GM19240 (cell line): ENCODE data around the gene OMA1.

ENCODE experiments used
- DNase-seq: peaks from one replicate; pipeline ENCODE4 v3.0.0; 2011; ENCODE audit warnings: low spot score; ENCODE audit not compliant: insufficient read length

OMA1 gene

DNA sequence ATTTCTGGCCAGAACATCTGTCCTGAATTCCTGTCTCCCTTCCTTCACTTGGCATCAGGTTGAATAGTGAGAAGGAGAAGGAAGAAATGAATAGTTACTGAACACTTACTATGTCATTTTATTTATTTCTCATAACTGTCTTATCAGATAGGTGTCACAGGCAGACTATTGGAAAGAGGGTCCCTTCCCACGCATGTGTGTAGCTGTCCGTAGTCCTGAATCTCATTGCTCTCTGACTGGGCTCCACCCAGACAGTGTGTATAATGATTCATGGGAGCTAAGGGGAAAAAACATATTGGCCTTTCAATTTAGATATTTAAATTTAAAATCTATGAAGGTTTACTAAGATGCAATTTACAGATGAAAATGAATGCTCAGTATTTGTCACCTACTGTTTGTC lies 86.1 kb downstream of the OMA1 start:
- no peak for DNase-seq

DNA sequence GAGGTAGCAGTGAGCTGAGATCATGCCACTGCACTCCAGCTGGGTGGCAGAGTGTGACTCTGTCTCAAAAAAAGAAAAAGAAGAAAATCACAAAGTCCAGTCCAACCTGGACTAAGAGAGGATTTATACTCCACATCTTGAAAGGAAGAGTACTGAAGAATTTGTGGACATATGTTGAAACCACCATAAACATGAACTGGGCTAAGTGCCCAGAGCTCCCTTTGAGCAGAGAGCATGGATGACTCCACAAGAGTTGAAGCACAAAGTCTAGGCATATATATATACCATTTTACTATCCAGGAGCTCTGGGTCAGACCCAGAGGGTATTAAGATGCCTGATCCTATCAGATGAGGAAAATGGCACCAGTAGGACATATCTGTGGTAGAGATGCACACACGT lies 86.6 kb downstream of the OMA1 start:
- DNase-seq = no peak

DNA sequence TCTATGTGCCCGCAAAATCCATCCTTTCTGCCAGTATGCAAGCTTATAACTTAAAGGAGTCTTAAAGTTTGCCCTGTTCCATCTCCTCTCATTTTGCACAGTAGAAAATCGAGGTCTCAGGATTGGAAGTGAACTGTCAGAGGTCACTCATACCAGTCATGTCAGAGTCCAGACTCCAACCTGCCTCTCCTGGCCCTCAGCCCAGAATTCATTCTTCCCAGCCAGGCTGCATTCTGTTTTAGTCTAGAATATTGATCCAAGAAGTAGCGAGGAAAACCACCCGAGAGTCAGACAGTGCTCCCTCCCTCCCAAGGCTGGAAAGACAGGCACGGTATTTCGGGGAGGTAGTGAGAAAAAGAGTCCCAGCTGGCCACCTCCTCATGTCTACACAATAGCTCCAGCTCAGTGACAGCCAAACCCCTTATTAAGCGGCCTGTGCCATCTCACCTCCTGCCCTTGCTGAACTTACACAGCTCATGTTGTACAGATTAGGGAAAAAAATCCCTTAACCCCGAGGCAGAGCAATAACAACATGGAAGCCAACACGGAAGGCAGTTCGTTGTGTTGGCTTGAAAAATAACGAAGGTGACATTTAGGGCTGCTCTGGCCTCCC lies 89.4 kb downstream of the OMA1 start:
- no peak for DNase-seq

DNA sequence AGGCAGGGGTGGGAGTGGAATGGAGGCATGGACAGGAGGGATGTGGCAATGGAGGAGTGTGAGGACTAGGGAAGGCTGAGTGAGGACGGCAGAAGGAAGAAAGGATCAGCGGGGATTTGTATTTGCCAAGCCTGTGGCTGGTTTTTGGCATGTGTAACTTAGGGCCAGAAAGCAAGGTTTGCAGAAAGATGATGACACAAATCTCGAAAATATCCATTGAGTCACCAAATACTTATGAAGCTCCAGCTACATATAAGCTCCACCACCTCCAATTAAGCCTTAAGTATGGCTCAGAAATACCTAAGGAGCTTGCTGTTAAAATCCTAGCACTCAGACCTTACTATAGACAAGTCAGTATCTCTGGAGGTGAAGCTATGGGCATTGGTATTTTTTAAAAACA lies 90.1 kb downstream of the OMA1 start:
- no peak for DNase-seq

DNA sequence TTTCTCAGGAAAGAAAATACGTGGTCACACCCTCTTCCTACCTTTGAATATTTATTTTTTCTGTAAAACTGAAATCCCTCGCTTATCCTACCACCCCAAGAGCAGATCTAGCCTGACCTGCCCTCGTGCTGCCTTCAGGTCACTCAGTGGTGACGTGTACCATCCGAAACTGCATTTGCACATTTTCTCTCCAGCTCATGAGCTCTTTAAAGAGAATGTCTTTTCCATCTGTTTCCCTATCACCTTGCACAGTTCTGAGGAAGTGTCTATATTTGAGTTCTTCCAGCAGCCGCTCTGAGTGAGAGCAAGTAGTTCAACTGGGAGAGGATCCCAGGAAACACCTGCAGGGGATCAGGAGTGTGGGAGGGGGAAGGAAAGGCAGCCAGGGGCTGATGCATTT lies 91.7 kb downstream of the OMA1 start:
- no peak for DNase-seq

DNA sequence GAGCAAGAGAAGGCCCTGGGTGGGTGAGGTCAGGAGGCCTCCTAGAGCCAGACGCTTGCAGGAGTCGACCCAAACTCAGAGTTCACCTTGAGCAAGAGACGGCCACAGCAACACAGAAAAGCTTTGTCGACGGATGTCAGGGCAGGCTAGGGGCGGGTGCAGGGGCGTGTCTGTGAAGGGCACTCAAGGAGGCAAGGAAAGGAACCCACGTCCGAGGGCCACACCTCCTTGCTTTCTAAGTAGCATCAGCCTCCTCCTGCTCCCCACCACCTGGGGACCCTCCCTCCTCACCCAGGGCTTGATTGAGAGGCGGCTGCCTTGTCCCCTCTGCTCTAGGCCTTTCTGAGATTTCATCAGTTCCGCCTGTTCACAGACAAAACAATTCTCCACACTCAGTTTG lies 92.1 kb downstream of the OMA1 start:
- no peak for DNase-seq

DNA sequence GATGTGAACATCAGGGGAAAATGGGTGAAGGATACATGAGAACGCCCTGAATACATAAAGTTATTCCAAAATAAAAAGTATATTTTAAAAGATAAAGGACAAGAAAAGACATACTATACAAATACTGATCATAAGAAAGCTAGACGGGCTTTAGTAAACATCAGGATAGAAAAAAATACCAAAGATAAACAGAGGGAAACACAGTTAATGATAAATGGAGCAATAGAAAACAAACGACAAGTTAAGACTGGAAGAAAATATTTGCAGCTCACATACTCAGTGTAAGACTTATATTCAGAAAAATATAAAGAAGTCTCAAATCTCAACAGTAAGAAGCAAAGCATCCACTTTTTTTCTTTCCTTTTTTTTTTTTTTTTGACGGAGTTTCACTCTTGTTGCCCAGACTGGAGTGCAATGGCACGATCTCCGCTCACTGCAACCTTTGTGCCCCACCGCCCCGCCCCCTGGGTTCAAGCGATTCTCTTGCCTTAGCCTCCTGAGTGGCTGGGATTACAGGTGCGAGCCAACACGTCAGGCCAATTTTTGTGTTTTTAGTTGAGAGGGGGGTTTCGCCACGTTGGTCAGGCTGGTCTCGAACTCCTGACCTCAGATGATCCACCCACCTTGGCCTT lies 94.8 kb downstream of the OMA1 start:
- no peak for DNase-seq

DNA sequence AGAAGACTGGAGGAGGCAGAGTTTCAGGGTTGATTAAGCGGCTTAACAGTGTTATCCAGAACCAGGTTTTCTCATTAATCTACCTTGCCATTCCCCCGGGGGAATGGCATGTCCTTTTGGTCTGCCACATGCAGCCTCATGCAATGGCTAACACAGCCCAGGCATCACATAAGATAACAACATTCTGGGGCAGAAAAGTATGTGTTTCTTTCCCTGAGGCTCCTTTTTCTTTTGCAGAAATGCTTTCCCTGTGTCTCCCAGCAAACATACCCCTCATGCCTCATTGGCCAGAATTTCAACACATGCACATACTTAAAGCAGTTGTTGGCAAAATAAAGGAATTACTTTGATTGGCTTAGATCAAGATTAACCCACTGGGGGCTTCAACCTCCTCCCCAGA lies 98.6 kb downstream of the OMA1 start:
- DNase-seq = no peak

DNA sequence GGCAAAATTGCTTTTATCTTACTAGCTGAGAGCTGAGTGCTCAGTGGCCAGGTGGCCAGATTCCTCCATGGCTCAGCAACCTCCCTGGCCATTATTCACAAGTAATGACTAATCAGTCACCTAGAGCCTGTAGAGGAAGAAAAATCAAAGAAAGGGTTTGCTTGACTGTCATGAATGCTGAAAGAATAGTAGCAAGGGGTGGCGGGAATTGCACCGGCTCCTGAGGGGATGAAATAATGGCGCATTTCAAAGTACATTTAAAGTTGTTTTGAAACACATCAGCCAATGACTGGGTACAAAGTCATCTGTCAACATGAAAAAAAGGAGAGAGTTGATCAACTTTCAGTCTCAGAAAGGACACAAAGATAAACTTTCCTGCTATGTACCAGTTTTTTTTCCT lies 99.5 kb downstream of the OMA1 start:
- no peak for DNase-seq

DNA sequence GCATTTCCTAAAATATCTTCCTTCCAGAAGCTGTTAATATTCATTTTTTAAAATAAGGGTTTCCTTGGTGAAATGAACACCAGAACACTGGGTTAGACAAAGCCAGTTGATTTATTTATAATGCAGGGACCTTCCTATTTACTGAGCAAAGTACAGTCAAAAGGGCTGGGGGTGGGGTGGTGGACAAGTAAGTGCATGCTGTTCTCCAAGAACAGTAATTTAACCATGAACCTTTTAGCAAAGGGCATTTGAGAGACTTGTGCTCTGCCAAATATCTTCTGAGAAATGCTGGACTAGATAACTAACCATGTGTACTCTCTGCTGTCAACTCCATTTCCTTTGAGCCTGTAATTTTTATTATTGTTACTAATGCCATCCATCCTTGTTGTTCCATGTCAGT lies 100.2 kb downstream of the OMA1 start:
- DNase-seq = no peak

DNA sequence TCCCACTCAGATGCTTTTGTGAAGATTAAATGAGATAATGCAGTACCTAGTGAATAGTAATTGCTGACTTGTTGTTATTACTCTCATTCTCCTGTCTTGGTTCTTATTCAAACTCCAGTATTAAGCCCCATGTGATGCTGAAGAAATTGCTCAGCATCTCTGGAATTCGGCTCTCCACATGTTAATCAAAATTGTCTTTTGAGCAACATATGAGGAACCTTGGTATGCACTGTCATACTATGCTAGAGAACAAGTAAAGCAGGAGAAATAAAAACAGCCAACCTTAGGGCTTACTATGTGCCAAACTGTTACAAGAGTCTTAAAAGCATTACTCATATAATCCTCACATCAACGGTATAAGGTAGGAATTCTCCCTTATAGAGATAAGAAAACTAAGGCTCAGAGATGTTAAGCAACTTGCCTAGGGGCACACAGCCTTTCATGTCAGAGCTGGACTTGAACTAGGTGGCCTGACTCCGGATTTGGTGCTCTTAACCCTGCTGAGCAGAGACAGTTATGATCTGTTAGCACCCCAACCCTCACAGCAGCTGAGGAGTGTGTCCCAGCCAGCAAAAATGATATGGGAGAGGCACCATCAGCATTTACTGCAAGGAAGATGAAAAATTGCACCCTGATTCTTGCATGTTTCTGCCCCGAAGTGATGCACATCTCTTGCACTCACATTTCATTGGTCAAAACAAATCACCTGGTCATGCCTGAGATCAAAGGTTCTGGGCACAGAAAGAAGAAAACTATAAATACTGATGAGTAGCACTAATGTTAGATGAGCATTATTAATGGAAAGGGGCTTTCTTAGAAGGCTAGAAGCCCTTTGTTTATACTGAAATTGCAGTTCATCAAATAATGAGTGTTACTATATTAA lies 102.3 kb downstream of the OMA1 start:
- no peak for DNase-seq

DNA sequence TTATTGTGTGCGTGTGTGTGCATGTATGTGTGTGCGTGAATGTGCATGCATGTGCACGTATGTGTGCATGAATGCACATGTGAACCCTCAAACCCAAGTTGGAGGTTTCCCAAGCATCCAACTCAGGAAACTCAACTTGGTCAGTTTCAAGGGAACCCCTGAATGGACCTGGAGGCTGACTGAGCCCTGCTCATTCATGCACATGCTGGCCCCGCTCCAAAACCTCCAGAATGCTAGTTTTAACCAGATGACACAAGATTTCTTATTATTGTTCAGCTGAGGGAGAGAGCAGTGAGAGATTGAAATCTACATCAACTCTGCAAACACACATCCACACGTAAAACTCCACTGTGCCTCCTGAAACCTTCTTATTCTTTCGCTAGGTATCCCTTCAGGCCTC lies 104.4 kb downstream of the OMA1 start:
- DNase-seq = no peak

DNA sequence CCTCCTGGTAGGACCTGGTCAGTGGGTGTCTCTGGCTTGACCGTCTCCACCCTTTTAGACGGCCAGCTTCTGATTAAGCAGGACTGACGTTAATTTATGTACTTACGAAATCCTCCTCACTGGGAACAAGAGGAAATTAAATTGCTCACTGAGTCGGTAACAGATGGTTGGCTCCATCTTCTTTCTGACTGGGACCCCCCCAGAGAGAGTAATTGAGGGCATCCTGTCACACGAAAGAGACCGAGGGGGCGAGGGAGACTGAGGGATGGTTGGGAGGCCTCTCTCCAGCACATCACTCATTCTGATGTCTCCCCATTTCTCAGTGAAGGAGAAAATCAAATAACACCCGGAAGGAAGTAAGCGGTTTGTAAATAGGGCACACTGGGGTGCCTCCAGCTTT lies 104.8 kb downstream of the OMA1 start:
- DNase-seq = no peak

DNA sequence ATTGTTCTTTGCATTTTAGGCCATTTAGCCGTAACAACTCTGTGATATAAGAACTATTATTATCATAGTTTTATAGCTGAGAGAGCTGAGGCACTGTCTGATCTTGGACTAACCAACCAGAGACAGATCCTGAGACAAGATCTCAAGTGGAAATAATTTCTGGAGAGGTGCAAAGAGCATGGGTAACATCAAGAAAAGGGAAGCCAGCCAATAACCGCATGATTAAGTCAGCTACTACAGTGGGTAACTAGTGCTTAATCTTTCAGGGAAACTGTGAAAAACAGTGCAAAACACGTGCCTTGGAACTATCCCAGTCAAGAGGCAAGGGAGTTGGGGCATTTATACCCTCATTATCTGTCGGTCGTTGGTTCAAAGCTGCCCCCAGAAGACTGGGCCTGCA lies 105.8 kb downstream of the OMA1 start:
- no peak for DNase-seq

DNA sequence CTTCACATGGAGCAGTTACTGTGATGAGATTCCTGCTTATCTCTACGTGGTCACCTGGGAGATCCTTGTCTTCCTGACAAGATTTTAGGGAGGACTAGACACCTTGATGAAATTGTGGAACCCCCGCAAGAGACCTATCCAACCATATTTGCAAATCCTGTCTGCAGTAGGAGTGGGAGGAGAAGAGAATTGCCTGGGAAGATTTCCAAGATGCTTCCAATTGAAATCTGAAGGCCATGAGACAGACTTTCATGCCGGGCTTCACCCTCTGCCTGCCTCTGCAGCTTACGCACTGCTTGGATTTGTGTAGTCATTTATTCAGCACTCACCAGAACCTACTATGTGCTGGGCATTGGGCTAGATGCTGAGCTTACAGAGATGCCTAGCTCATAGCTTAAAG lies 106.6 kb downstream of the OMA1 start:
- DNase-seq = no peak

DNA sequence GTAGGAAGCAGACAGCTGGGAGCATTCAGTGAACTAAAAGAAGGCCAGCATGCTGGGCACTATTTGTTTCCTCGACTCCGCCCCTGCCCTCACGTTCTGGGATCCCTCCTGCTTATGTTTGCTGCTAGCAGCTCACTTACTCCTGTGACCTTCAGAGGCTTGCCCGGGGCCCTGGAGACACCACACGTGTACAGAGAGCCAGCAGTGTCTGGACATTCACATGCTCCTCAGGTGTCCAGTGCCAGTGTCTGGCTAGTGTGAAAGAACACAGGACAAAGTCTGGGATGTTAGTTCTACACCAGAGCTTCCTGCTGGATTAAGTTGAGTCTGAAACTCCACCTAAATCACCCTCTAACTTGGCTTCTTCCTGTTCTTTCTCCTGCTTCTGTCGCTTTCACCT lies 108.1 kb downstream of the OMA1 start:
- no peak for DNase-seq

DNA sequence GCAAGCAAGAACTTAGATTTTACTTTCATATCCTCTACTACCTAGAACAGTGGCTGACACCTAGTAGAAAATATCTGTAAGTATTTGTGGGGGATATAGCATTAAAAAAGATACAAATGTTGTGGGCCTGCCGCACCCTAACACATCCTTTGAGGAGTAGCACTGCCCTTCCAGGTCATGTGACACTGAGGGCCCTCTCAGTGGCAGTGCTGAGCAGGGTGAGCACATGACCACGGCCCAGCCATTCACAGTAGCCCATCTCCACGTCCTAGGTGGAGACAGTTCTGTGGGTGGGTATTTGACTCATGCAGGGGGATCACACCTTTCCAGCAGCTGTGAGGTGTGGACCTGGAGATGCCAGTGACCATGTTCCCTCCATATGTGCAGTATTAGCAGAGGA lies 108.9 kb downstream of the OMA1 start:
- DNase-seq = no peak

DNA sequence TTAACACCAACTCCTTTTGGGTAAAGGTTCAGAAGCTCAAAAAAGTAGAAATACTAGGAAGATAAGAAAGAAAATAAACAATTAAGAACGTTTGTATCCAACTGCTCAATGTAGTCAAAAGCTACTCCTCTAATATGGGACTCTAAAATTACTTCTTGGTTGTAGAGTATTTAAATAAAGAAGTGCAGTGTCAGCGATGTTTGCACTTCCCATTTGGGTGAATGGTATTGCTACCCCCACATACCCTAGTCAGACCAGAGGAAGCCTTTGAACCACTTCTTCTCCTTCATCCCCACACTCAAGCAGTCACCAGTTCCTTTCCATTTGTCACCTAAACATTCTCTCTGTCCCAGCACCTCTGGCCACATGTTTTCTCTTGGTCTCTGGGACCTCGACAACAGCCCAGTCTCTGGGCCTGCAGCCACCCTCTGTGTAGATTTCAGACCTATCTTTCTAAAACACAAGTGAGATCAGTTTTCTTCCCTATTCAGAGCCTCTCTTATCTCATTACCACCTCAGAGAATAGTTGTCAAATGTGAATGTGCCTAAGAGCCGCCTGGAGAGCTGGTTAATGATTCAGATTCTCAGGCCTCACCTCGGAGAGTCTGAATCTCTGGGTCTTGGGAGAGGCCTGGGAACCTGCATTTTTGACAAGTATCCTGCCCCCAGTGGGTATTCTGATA lies 109.8 kb downstream of the OMA1 start:
- DNase-seq = no peak

DNA sequence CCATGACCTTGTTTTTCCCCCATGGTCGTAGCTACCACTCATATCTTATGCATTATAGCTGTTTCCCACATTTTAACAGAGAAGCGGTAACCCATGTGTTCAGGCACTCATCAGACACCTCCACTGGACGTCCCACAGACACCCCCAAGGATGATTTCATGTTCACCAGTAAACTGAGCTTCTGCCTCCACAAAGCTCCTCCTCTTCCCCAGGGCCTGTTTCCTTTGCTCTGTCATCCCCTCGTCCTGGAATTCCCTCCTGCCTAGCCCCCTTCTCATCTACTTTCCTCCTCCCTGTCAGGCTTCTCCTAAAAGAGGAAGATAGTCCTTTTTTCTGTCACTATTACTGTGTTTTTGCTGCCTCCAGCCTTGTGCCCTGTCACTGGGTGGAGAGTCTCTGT lies 111.2 kb downstream of the OMA1 start:
- no peak for DNase-seq

DNA sequence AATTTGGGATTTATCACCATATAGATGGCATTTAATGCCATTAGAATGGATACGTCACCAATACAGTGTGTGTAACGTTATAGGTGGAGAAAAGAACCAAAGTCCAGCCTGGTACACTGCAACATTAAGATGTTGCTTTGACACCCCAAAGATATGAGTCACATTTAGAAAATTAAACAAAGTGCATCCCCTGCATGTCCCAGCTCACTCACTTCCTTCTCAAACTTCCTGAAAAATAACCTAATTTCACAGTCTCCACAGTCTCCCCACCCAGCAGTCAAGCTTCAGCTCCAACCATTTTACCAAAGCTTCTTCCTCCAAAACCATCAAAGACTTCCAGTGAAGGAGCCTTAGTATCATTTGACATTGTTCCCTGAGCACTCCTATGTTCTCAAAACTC lies 111.9 kb downstream of the OMA1 start:
- DNase-seq = no peak

DNA sequence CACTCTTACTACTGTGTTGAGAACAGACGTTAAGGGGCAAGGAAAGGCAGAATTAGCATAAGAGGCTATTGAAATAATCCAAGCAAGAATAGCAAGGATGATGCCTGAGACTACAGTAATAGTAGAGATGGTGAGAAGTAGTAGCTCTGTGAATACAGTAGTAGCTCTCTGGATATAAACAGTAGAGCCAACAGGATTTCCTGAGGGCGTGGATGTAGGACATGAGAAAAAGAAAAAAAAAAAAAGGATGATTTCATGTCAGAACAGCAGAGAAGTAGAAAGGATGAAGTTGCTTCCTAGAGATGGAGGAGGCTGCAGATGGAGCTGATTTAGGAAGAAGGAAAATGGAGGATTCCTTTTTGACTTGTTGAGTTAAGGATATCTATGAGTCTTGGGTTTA lies 112.3 kb downstream of the OMA1 start:
- no peak for DNase-seq
